SK-N-SH treated with all-trans-retinoic acid at 6 μM for 48 hours (cell line): Measurements from ENCODE around the gene USP6NL.

Experiments
- CSRNP3 ChIP-seq: fragments of 250-450 bp; sonication (Bioruptor Pico); IDR thresholded peaks from 2 replicates; pipeline ENCODE4 v1.5.1; 2021; ENCODE audit warnings: mild to moderate bottlenecking, moderate library complexity
- ISL1 ChIP-seq: fragments of 250-450 bp; sonication (Bioruptor Pico); IDR thresholded peaks from 2 replicates; pipeline ENCODE4 v2.1.2; 2022; ENCODE audit warnings: mild to moderate bottlenecking, moderate library complexity

GRCh38 chr10:11442001-11442773 lies 169.3 kb downstream of the USP6NL start:
- TF ChIP-seq ISL1 (CRISPR knock-in tag) = no peak
- TF ChIP-seq CSRNP3 = no peak
